Ovary (tissue), 3 donors: ENCODE results near the gene FAM234B.

Source experiments
- EP300 ChIP-seq: sonication (generic); formaldehyde crosslinking; IDR thresholded peaks from one replicate; pipeline ENCODE4 v1.6.1; 2017; ENCODE audit warnings: antibody characterized with exemption
- POLR2A ChIP-seq: fragments of 450-650 bp; IDR thresholded peaks from one replicate; pipeline ENCODE4 v1.6.1; 2017; ENCODE audit warnings: antibody characterized with exemption, mild to moderate bottlenecking, moderate library complexity
- TF ChIP-seq, protein P1 (sequence below), 3 donors: fragments of 450-650 bp in 2 of 3; fragments of 200-600 bp in 1 of 3; IDR thresholded peaks; one replicate each; pipeline versions ENCODE4 v1.5.1 to v1.8.0; 2016 to 2022; ENCODE audit warnings: antibody characterized with exemption in 3 of 3, mild to moderate bottlenecking in 1 of 3
- donor health status: DM: no; HTN: no; CAD: no.

- TF ChIP-seq, protein P1, sequence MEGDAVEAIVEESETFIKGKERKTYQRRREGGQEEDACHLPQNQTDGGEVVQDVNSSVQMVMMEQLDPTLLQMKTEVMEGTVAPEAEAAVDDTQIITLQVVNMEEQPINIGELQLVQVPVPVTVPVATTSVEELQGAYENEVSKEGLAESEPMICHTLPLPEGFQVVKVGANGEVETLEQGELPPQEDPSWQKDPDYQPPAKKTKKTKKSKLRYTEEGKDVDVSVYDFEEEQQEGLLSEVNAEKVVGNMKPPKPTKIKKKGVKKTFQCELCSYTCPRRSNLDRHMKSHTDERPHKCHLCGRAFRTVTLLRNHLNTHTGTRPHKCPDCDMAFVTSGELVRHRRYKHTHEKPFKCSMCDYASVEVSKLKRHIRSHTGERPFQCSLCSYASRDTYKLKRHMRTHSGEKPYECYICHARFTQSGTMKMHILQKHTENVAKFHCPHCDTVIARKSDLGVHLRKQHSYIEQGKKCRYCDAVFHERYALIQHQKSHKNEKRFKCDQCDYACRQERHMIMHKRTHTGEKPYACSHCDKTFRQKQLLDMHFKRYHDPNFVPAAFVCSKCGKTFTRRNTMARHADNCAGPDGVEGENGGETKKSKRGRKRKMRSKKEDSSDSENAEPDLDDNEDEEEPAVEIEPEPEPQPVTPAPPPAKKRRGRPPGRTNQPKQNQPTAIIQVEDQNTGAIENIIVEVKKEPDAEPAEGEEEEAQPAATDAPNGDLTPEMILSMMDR (IDR thresholded peaks at IDR 0.05), result no peak
- no peak for TF ChIP-seq POLR2A
- no peak for TF ChIP-seq EP300
Observed at GRCh38 chr12:13119826-13120225, 75.6 kb downstream of the FAM234B start.
